Chondrocyte (in vitro differentiated cells): ENCODE results near the gene SRSF12. TPM values are rescaled to one million over a fixed set of nuclear protein-coding genes. Genes with fewer than 3 reads are reported as not detected.

Experiments
- DNase-seq: peaks from one replicate; pipeline ENCODE4 v3.0.0; 2021; ENCODE audit warnings: mixed read lengths, low spot score
- H3K27ac Mint-ChIP-seq: one replicate; pipeline ENCODE4 v1.8.0; 2021; ENCODE audit warnings: mild to moderate bottlenecking, moderate library complexity, mixed read lengths; ENCODE audit not compliant: unreplicated experiment
- H3K27me3 Mint-ChIP-seq: 2 replicates; pipeline ENCODE4 v1.8.0; 2021; ENCODE audit warnings: low read depth, mixed read lengths
- H3K36me3 Mint-ChIP-seq: 2 replicates; pipeline ENCODE4 v1.8.0; 2021; ENCODE audit warnings: low read depth, mixed read lengths
- H3K4me1 Mint-ChIP-seq: 2 replicates; pipeline ENCODE4 v1.8.0; 2021; ENCODE audit warnings: low read depth, mild to moderate bottlenecking, mixed read lengths
- H3K4me3 Mint-ChIP-seq: one replicate; pipeline ENCODE4 v1.8.0; 2021; ENCODE audit warnings: mild to moderate bottlenecking, moderate library complexity, mixed read lengths; ENCODE audit not compliant: unreplicated experiment
- H3K9me3 Mint-ChIP-seq: 2 replicates; pipeline ENCODE4 v1.8.0; 2021; ENCODE audit warnings: low read depth, mixed read lengths
- long read RNA-seq: library from polyadenylated mRNA; stranded (forward); transcript quantifications from one replicate; pipeline ENCODE4 v2.0.0, GENCODE V29; 2021
- total RNA-seq: library from RNA; stranded (reverse); gene quantifications from 3 replicates; pipeline ENCODE4 v1.2.1, GENCODE V29; 2021
- TF ChIP-seq, protein P1 (sequence below): fragments of 200-600 bp; sonication (generic); IDR thresholded peaks from 2 replicates; pipeline ENCODE4 v1.5.0; 2021; ENCODE audit warnings: antibody characterized with exemption, mild to moderate bottlenecking, moderate library complexity

The SRSF12 gene
- total RNA-seq: 2.9 to 5.9 TPM (median 4.8 TPM) in 3 replicates
- long read RNA-seq, partial matches to known transcripts: 0 of 5 reads
- long read RNA-seq, other reads (novel, unspliced or antisense): 2 of 5 reads

DNA sequence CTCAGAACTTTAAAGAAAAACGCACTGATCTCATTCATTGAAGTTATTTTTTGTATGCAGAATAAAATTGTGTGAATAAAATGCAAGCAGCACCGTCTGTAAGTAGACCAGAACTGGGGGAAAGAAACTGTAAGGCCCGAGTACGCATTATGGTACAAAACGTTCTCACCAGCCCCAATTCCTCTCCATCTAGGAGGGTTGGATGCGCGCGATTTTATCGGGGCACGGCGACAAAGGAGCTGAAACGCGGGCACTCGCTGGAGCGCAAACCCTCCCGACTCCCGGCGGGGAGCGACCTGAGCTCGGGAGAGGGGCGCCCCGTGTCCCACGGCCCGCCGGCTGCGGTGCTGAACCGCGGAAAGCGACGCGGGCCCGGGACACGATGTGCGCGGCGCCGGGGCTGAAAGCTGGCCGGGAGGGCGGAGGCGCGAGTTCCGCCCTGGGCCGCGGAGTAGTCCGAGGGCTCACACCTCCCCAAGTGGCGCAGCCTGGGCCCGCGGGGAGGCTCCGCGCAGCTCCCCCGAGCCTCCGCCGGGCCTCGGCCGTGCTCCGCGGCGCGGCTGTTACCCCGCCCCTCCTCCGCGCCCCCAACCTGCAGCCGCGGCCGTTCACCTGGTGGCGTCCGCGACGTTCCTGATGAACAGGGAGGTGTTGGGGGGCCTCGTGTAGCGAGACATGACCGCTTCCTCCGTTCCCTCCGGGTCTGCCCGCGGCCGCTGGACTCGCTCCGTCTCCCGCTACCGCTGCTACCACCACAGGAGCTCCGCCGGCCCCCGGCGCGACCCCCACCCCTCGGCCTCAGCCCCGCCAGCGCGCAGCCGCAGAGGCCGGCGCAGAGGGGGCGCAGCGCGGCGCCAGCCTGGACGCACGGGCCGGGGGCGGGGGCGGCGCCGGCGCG, at the start of gene SRSF12:
Gene SRSF12 (minus strand): TSS at position 861 of the 898 bp plus-strand sequence. CDS start 184 bp downstream, at position 677.
- peak within 1 kb of the TSS; percentile 82 for H3K4me3 Mint-ChIP-seq
- no peaks in the 10 kb centered on the region for H3K36me3 Mint-ChIP-seq
- no peak for DNase-seq
- H3K9me3 Mint-ChIP-seq: no peaks in the 10 kb centered on the region
- H3K27me3 Mint-ChIP-seq: no peaks in the 10 kb centered on the region
- H3K4me1 Mint-ChIP-seq: peaks cover 11% of the 10 kb centered on the region
- TF ChIP-seq, protein P1, sequence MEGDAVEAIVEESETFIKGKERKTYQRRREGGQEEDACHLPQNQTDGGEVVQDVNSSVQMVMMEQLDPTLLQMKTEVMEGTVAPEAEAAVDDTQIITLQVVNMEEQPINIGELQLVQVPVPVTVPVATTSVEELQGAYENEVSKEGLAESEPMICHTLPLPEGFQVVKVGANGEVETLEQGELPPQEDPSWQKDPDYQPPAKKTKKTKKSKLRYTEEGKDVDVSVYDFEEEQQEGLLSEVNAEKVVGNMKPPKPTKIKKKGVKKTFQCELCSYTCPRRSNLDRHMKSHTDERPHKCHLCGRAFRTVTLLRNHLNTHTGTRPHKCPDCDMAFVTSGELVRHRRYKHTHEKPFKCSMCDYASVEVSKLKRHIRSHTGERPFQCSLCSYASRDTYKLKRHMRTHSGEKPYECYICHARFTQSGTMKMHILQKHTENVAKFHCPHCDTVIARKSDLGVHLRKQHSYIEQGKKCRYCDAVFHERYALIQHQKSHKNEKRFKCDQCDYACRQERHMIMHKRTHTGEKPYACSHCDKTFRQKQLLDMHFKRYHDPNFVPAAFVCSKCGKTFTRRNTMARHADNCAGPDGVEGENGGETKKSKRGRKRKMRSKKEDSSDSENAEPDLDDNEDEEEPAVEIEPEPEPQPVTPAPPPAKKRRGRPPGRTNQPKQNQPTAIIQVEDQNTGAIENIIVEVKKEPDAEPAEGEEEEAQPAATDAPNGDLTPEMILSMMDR: peak; percentile 35
- peak within 1 kb of the TSS; percentile 2 for H3K27ac Mint-ChIP-seq

- H3K27me3 Mint-ChIP-seq: no peaks in the 10 kb centered on the region
- H3K4me3 Mint-ChIP-seq: peak overlapping the region; percentile 16
- no peak for DNase-seq
- TF ChIP-seq, protein P1: no peak
- peaks cover 23% of the 10 kb centered on the region for H3K4me1 Mint-ChIP-seq
- H3K9me3 Mint-ChIP-seq: no peaks in the 10 kb centered on the region
- peaks cover 9% of the 10 kb centered on the region for H3K36me3 Mint-ChIP-seq
- peak overlapping the region; percentile 93 for H3K27ac Mint-ChIP-seq
These were observed 44.1 kb upstream of the SRSF12 start for GRCh38 chr6:89162047-89162371.

GRCh38 chr6:89161326-89162046, 43.6 kb upstream of the SRSF12 start:
- H3K36me3 Mint-ChIP-seq: peaks cover 10% of the 10 kb centered on the region
- H3K9me3 Mint-ChIP-seq: no peaks in the 10 kb centered on the region
- peaks cover 23% of the 10 kb centered on the region for H3K4me1 Mint-ChIP-seq
- TF ChIP-seq, protein P1: no peak
- H3K4me3 Mint-ChIP-seq: peak overlapping the region; percentile 41
- no peaks in the 10 kb centered on the region for H3K27me3 Mint-ChIP-seq
- H3K27ac Mint-ChIP-seq: peak overlapping the region; percentile 93
- DNase-seq: no peak

- peaks cover 12% of the 10 kb centered on the region for H3K36me3 Mint-ChIP-seq
- TF ChIP-seq, protein P1: no peak
- no peaks in the 10 kb centered on the region for H3K27me3 Mint-ChIP-seq
These were observed 42.6 kb upstream of the SRSF12 start for GRCh38 chr6:89160331-89161092.

More at GRCh38 chr6:89160331-89161092, 42.6 kb upstream of the SRSF12 start:
- Mint-ChIP-seq H3K27ac (peak overlapping the region; percentile 93), H3K4me1 (peaks cover 23% of the 10 kb centered on the region), H3K9me3 (no peaks in the 10 kb centered on the region), H3K4me3 (no peak overlapping the region)
- DNase-seq: no peak
